CD4-positive, alpha-beta T cell (primary cell): ENCODE measurements around the gene RALY. TPM values are rescaled to one million over a fixed set of nuclear protein-coding genes. Genes with fewer than 3 reads are reported as not detected.
A peak's percentile ranks its signal among the peaks of the same experiment; 100 is the strongest.

Source experiments
- ATAC-seq: fragments of 200-7000 bp; cut with Tn5 transposase; one replicate; pipeline ENCODE4 v1.10.0; 2022; ENCODE audit warnings: mild to moderate bottlenecking; ENCODE audit not compliant: poor library complexity
- CTCF ChIA-PET: fragments of 350-600 bp; sonication (Branson Sonifier 250); formaldehyde crosslinking; loops from one replicate; lab custom pipeline; 2021; ENCODE audit warnings: antibody characterized with exemption, inconsistent platforms; lab: Charles Lee
- POLR2A ChIA-PET: fragments of 350-600 bp; sonication (Branson Sonifier 250); formaldehyde crosslinking; loops from one replicate; lab custom pipeline; 2021; ENCODE audit warnings: antibody characterized with exemption, inconsistent platforms; lab: Charles Lee
- DNase-seq, 14 experiments: peaks; one replicate each; pipeline ENCODE4 v3.0.0-alpha.2; 2013 to 2020; ENCODE audit warnings: mixed read lengths in 2 of 14
- H3K27ac ChIP-seq, 2 donors: one replicate each; pipeline versions ENCODE4 v1.5.1 to v1.7.0; 2013; ENCODE audit warnings: low read length in 2 of 2, low read depth in 1 of 2, mild to moderate bottlenecking in 1 of 2
- H3K27me3 ChIP-seq, 2 experiments: 1 replicate in 1 of 2; 2 replicates in 1 of 2; pipeline versions ENCODE4 v1.6.1 to v1.7.0; 2013; ENCODE audit warnings: low read length in 2 of 2, control low read depth in 1 of 2, mild to moderate bottlenecking in 1 of 2, moderate library complexity in 1 of 2; ENCODE audit not compliant: insufficient read depth in 2 of 2, control insufficient read depth in 1 of 2
- H3K36me3 ChIP-seq: one replicate; pipeline ENCODE4 v1.6.1; 2013; ENCODE audit warnings: low read length, control low read depth; ENCODE audit not compliant: insufficient read depth
- H3K4me1 ChIP-seq: one replicate; pipeline ENCODE4 v1.6.1; 2013; ENCODE audit warnings: low read length, control low read depth; ENCODE audit not compliant: insufficient read depth
- H3K4me3 ChIP-seq: one replicate; pipeline ENCODE4 v1.5.1; 2013; ENCODE audit warnings: mild to moderate bottlenecking, low read length, moderate library complexity
- H3K9me3 ChIP-seq, 2 experiments: 1 replicate in 1 of 2; 2 replicates in 1 of 2; pipeline versions ENCODE4 v1.6.1 to v1.7.0; 2013; ENCODE audit warnings: low read length in 2 of 2, mild to moderate bottlenecking in 2 of 2, control low read depth in 1 of 2, moderate library complexity in 1 of 2; ENCODE audit not compliant: control insufficient read depth in 1 of 2, insufficient read depth in 1 of 2
- H3K27ac Mint-ChIP-seq: one replicate; pipeline ENCODE4 v1.8.0; 2020; ENCODE audit warnings: mixed read lengths
- H3K27me3 Mint-ChIP-seq: one replicate; pipeline ENCODE4 v1.8.0; 2021; ENCODE audit warnings: mixed read lengths
- H3K36me3 Mint-ChIP-seq: one replicate; pipeline ENCODE4 v1.8.0; 2021; ENCODE audit warnings: low read depth, mixed read lengths
- H3K4me1 Mint-ChIP-seq: one replicate; pipeline ENCODE4 v1.8.0; 2021; ENCODE audit warnings: low read depth, mixed read lengths
- H3K4me3 Mint-ChIP-seq: one replicate; pipeline ENCODE4 v1.8.0; 2020; ENCODE audit warnings: mild to moderate bottlenecking, mixed read lengths
- H3K9me3 Mint-ChIP-seq: one replicate; pipeline ENCODE4 v1.8.0; 2020; ENCODE audit warnings: mixed read lengths
- intact Hi-C, 2 experiments: fragments of 100-400 bp; cut with DNase I in 1 of 2; cut with micrococcal nuclease in 1 of 2; formaldehyde crosslinking; loops; one replicate each; pipeline versions ENCODE4 v1.15.1 to v1.9.0; 2023 to 2025; cut with DNase I, micrococcal nuclease
- total RNA-seq, 174 experiments: library from RNA in 2 of 174; stranded (reverse) in 2 of 174; gene quantifications; one replicate each; pipeline ENCODE4 v1.2.3 and lab custom pipeline; 2021 to 2026
- TF ChIP-seq, protein P1 (sequence below): fragments of 200-600 bp; IDR thresholded peaks from one replicate; pipeline ENCODE4 v1.8.0; 2022; ENCODE audit warnings: antibody characterized with exemption, mild to moderate bottlenecking

The RALY gene
- total RNA-seq, 2 experiments from 2014 or later: 112 TPM

DNA sequence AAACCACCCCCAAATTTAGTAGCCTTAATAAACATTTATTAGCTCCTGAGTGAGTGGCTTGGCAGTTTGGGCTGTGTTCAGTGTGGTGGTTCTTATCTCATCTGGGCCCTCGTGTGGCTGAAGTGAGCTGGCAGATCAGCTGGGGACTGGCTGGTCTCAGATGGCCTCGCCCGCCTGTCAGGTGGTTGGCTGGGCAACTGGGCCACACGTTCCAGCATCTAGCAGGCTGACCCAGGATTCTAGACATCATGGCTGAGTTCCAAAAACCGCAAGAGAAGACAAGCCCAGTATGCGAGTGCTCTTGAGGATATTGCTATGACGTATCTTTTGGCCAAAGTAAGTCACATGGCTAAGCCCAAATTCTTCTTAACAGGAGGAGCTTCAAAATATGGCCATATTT, 89.4 kb downstream of the RALY start:
- TF ChIP-seq, protein P1, sequence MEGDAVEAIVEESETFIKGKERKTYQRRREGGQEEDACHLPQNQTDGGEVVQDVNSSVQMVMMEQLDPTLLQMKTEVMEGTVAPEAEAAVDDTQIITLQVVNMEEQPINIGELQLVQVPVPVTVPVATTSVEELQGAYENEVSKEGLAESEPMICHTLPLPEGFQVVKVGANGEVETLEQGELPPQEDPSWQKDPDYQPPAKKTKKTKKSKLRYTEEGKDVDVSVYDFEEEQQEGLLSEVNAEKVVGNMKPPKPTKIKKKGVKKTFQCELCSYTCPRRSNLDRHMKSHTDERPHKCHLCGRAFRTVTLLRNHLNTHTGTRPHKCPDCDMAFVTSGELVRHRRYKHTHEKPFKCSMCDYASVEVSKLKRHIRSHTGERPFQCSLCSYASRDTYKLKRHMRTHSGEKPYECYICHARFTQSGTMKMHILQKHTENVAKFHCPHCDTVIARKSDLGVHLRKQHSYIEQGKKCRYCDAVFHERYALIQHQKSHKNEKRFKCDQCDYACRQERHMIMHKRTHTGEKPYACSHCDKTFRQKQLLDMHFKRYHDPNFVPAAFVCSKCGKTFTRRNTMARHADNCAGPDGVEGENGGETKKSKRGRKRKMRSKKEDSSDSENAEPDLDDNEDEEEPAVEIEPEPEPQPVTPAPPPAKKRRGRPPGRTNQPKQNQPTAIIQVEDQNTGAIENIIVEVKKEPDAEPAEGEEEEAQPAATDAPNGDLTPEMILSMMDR: no peak
- no peaks in the 10 kb centered on the region for H3K27me3 ChIP-seq
- no peak overlapping the region for H3K4me3 ChIP-seq
- no peak overlapping the region for H3K27ac ChIP-seq
- DNase-seq: no peak
- ChIA-PET POLR2A (interaction anchor here (1.9 kb wide), 1 partner anchor 29 kb away, joined by 9 read pairs; the partner anchor contains the start of gene EIF2S2), CTCF (no interaction called here)
- H3K27me3 Mint-ChIP-seq: no peaks in the 10 kb centered on the region
- intact Hi-C loops: no loop called here
- no peaks in the 10 kb centered on the region for H3K9me3 Mint-ChIP-seq
- no peaks in the 10 kb centered on the region for H3K9me3 ChIP-seq
- H3K36me3 ChIP-seq: peaks cover 83% of the 10 kb centered on the region
- no peak for ATAC-seq
- H3K27ac Mint-ChIP-seq: peak overlapping the region; percentile 25
- H3K36me3 Mint-ChIP-seq: peaks cover 96% of the 10 kb centered on the region
- H3K4me3 Mint-ChIP-seq: no peak overlapping the region
- H3K4me1 ChIP-seq: peaks cover 6% of the 10 kb centered on the region
- H3K4me1 Mint-ChIP-seq: peaks cover 21% of the 10 kb centered on the region

DNA sequence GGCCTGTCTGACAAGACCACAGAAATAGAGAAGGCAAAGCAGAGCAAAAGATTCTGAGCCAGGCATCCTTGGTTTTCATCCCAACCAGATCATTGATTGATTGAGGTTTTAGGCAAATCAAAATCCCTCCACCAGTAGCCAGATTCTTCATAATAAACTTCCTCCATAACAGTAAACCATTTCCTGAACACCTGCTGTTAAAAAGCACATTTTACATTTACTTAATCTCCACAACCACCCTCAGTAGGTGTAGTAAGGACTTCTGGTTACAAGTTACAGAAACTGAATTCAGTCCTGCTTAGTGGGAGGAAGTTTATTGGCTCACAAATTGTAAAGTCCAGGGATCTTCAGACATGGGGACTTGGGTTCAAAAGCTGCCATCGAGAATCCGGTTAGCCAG, 90.1 kb downstream of the RALY start:
- TF ChIP-seq, protein P1: no peak
- Mint-ChIP-seq H3K9me3 (no peaks in the 10 kb centered on the region), H3K27ac (peak overlapping the region; percentile 25), H3K27me3 (no peaks in the 10 kb centered on the region), H3K4me1 (peaks cover 21% of the 10 kb centered on the region), H3K36me3 (peaks cover 96% of the 10 kb centered on the region), H3K4me3 (no peak overlapping the region)
- POLR2A ChIA-PET: no interaction called here
- no peak overlapping the region for H3K4me3 ChIP-seq
- no peaks in the 10 kb centered on the region for H3K27me3 ChIP-seq
- H3K27ac ChIP-seq: no peak overlapping the region
- ATAC-seq: no peak
- no peak for DNase-seq
- H3K9me3 ChIP-seq: no peaks in the 10 kb centered on the region
- peaks cover 83% of the 10 kb centered on the region for H3K36me3 ChIP-seq
- H3K4me1 ChIP-seq: peaks cover 6% of the 10 kb centered on the region
- CTCF ChIA-PET: no interaction called here
- intact Hi-C loops: no loop called here

DNA sequence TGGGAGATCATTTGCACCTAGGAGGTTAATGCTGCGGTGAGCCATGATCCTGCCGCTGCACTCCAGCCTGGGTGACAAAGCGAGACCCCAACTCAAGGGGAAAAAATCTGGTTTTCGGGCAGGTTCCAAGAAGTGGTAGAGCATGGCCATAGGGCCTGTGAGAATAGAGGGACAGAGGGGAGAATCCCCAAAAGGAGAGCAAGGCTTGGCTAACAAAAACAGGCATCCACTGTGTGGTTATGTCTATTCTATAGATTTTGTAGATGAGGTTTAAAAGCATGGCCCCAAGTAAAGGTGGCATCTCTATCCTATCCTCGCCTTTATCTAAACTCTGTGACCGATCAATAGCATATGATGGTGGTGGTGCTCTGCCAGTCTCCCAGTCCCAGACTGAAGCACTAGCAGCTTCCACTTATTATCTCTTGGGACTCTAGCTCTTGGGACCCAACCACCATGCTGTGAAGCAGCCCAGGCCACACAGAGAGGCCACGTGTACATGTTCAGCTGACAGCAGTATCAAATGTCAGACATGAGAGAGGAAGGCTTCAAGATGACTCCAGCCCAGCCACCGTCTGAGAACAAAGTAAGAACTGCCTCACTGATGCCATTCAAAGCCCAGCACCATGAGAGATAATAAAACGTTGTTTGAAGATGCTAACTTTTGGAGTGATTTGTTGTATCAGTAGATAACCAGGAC, 90.7 kb downstream of the RALY start:
- H3K27me3 Mint-ChIP-seq: no peaks in the 10 kb centered on the region
- ChIA-PET CTCF (no interaction called here), POLR2A (no interaction called here)
- no peak overlapping the region for H3K27ac ChIP-seq
- no peak overlapping the region for H3K4me3 ChIP-seq
- no peak overlapping the region for H3K4me3 Mint-ChIP-seq
- H3K4me1 ChIP-seq: peaks cover 6% of the 10 kb centered on the region
- intact Hi-C loops: no loop called here
- no peaks in the 10 kb centered on the region for H3K9me3 Mint-ChIP-seq
- peaks cover 21% of the 10 kb centered on the region for H3K4me1 Mint-ChIP-seq
- peaks cover 96% of the 10 kb centered on the region for H3K36me3 Mint-ChIP-seq
- H3K36me3 ChIP-seq: peaks cover 83% of the 10 kb centered on the region
- H3K27me3 ChIP-seq: no peaks in the 10 kb centered on the region
- ATAC-seq: no peak
- H3K9me3 ChIP-seq: no peaks in the 10 kb centered on the region
- H3K27ac Mint-ChIP-seq: peak overlapping the region; percentile 25
- no peak for DNase-seq
- TF ChIP-seq, protein P1: no peak
